Measurements from ENCODE around the gene PPIG.
"Not testable (repeated sequence)": the region's sequence is repeated elsewhere in the genome, so short reads cannot be mapped to it uniquely, and the experiment has no call there.

Gene PPIG

GRCh38 chr2:169590804-169591203, 6.7 kb downstream of the PPIG start:
- in situ Hi-C loops (cut with MboI; ENCODE audit: low sequenced_read_pairs), result no loop called here

- in situ Hi-C loops (cut with MboI; ENCODE audit: low sequenced_read_pairs), result not testable (repeated sequence)
Observed at GRCh38 chr2:169596546-169596945, 12.4 kb downstream of the PPIG start.

- in situ Hi-C loops (cut with MboI; ENCODE audit: low sequenced_read_pairs), result no loop called here
Observed at GRCh38 chr2:169598982-169599381, 14.8 kb downstream of the PPIG start.

GRCh38 chr2:169599568-169599967, 15.4 kb downstream of the PPIG start:
- in situ Hi-C loops (cut with MboI; ENCODE audit: low sequenced_read_pairs), result no loop called here

GRCh38 chr2:169609264-169609663, 25.1 kb downstream of the PPIG start:
- in situ Hi-C loops (cut with MboI; ENCODE audit: low sequenced_read_pairs), result no loop called here

DNA sequence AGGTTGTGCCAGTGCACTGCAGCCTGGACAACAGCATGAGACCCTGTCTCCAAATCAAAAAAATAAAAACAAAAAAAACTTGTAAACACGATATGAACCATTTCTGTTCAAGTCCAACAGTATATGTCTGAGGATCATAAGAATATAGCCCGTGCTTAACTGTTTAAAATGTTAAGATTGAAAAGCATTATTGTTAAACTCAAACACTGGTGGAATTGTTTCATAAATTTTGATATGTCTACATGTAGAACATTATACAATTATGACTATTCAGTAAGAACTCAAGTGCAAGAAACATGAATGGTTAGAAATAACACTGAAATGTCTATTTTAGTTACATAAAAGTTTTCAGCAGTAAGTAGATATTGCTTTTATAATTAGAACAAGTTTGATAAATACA, 29.7 kb downstream of the PPIG start:
- in situ Hi-C loops (cut with MboI; ENCODE audit: low sequenced_read_pairs), result no loop called here

GRCh38 chr2:169615982-169616381, 31.8 kb downstream of the PPIG start:
- in situ Hi-C loops (cut with MboI; ENCODE audit: low sequenced_read_pairs), result not testable (repeated sequence)

- in situ Hi-C loops (cut with MboI; ENCODE audit: low sequenced_read_pairs), result no loop called here
Observed at GRCh38 chr2:169619946-169620345, 35.8 kb downstream of the PPIG start.

DNA sequence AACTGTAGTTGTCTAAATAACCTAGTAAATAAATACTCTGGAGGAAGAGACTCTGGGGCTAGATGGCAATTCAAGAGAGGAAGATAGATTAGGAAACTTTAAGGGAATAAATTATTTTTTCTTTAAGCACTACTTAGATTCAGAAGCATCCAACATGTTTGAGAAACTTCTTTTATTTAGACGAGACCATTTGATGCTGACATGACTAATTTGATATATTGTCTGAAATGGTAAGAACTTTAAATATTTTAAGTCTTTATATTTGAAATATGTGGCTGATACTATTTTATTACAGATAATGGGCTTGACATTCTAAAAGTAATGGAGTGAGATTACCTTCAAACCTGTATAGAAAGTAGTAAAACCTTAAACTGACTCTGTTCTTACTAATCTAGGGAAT, 36.4 kb downstream of the PPIG start:
- in situ Hi-C loops (cut with MboI; ENCODE audit: low sequenced_read_pairs), result no loop called here

DNA sequence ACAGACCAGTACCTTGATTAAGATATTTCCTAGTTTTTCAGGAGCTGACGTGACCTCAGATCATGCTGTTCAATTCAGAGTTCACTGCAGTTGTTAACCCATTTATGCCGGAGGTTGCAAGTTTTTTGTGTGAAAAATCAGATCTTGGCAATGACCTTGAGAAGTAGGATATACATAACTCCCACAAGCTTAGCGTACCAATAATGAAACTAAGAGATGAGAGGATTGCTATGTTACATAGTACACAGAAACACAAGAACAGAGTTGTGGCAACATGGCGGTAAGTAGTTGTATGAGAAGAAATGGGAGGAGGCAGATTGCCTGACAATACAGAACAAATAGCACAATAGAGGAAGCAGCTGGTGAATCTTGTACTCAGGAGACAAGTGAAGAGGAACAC, 39.1 kb downstream of the PPIG start:
- in situ Hi-C loops (cut with MboI; ENCODE audit: low sequenced_read_pairs), result no loop called here

GRCh38 chr2:169625781-169626180, 41.6 kb downstream of the PPIG start:
- in situ Hi-C loops (cut with MboI; ENCODE audit: low sequenced_read_pairs), result no loop called here

DNA sequence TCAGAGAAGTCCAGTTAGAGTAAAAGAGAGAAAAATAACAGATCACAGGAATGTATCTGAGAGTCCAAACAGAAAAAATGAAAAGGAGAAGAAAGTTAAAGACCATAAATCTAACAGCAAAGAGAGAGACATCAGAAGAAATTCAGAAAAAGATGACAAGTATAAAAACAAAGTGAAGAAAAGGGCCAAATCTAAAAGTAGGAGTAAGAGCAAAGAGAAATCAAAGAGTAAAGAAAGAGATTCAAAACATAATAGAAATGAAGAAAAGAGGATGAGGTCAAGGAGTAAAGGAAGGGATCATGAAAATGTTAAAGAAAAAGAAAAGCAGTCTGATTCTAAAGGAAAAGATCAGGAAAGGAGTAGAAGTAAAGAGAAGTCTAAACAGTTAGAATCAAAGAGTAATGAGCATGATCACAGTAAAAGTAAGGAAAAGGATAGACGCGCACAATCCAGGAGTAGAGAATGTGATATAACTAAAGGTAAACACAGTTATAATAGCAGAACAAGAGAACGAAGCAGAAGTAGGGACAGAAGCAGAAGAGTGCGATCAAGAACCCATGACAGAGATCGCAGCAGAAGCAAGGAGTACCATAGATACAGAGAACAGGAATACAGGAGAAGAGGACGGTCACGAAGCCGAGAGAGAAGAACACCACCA, 52.4 kb downstream of the PPIG start:
- in situ Hi-C loops (cut with MboI; ENCODE audit: low sequenced_read_pairs), result no loop called here

DNA sequence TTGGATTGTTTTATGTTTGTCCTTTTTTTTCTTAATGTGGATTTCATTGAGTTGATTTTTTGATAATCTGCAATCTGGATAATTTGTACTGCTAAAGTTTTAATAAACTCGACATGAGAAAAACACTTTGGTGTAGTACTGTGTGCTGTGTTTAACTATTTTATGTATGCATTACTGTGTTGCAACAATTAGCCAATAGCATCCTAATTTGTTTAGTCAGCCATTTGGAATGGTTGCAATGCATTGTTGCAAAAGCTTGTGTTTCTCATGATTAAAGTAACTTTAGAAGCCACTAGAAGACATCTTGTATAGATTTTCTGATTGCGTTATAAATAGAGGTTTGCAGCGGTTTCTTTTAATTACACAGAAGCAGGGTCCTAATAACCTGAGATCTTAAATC, 53.5 kb downstream of the PPIG start:
- in situ Hi-C loops (cut with MboI; ENCODE audit: low sequenced_read_pairs), result no loop called here

DNA sequence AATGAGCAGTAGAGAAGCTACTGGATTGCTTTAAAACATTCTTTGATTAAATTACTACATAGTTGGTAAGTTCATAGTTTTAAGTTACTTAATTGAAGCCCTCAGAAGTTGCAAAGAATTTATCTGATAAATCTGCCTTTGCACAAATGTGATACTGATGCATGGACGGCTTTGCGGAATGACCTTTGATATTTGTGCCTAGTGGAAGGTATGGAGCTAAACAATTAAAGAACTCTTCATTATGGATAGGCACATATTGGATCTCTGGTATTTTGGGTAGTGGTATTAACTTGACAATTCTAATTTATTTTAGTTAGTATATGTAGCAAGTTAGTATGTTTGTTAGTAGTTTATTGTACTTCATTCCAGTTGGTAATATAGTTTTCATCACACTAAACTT, 56.0 kb downstream of the PPIG start:
- in situ Hi-C loops (cut with MboI; ENCODE audit: low sequenced_read_pairs), result no loop called here

DNA sequence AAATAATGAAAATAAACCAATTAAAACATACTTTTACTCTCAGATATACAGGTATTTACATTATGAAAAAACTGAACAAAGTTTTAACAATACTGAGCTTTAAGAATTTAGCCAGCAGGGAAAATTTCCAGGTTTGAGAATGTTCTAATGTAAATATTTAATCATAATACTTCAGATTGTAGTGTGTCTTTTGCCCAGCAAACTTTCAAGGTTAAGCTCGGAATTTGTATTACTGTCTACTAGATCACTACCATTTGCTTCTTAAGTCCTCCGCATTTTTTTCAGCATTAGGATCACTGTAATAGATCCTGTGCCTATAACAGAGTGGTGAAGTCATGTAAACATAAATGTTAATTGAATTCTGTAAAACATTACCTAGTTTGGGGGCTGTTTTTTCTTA, 57.3 kb downstream of the PPIG start:
- in situ Hi-C loops (cut with MboI; ENCODE audit: low sequenced_read_pairs), result no loop called here

- in situ Hi-C loops (cut with MboI; ENCODE audit: low sequenced_read_pairs), result no loop called here
Observed at GRCh38 chr2:169644173-169644572, 60.0 kb downstream of the PPIG start.

DNA sequence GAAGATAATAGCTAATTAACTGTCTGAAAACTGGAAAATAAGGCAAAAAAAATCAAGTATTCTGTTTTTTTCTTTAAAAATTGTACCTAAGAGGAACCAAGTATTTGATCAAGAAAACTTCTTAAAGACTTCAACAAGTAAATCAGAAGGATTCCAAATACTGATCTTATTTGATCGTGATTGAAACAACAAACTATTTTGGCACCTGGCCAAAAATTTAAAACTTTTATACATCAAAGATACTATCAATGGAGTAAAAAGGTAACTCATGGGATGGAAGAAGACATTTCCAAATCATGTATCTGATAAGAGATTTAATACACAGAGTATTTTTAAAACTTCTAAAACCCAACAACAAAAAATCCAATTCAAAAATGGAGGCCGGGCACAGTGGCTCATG, 63.3 kb downstream of the PPIG start:
- in situ Hi-C loops (cut with MboI; ENCODE audit: low sequenced_read_pairs), result no loop called here

GRCh38 chr2:169649278-169649677, 65.1 kb downstream of the PPIG start:
- in situ Hi-C loops (cut with MboI; ENCODE audit: low sequenced_read_pairs), result no loop called here

- in situ Hi-C loops (cut with MboI; ENCODE audit: low sequenced_read_pairs), result no loop called here
Observed at GRCh38 chr2:169653636-169654035, 69.5 kb downstream of the PPIG start.

GRCh38 chr2:169656164-169656563, 72.0 kb downstream of the PPIG start:
- in situ Hi-C loops (cut with MboI; ENCODE audit: low sequenced_read_pairs), result no loop called here

GRCh38 chr2:169658877-169659276, 74.7 kb downstream of the PPIG start:
- in situ Hi-C loops (cut with MboI; ENCODE audit: low sequenced_read_pairs), result no loop called here

GRCh38 chr2:169659320-169659719, 75.2 kb downstream of the PPIG start:
- in situ Hi-C loops (cut with MboI; ENCODE audit: low sequenced_read_pairs), result no loop called here

DNA sequence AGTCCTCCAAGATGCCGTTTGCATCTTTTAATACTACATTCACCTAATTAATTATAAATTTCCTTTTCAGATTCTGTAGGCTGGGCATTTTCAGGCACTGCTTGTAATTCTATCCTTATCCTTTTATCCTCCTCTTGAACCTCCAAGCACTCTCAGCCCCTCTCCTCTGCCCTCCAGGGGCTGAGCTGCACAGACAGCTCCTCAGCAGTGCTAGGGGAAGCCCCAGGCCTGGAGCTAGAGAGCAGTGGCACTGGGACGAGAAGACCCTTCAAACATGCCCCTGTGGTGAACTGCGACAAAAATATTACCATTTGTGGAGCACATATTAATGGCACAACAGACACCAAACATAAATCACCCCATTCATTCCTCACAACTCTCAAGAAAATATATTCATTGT, 77.1 kb downstream of the PPIG start:
- in situ Hi-C loops (cut with MboI; ENCODE audit: low sequenced_read_pairs), result no loop called here
